Spleen (tissue), 11 donors: ENCODE data around the gene TMEM181. TPM values are rescaled to one million over a fixed set of nuclear protein-coding genes. Genes with fewer than 3 reads are reported as not detected.

Experiments used
- DNase-seq: peaks from one replicate; pipeline ENCODE4 v3.0.0-alpha.2; 2020
- H3K27ac ChIP-seq, 8 donors: fragments of 200-600 bp; sonication (generic) in 7 of 8; 1 replicate in 4 of 8; 2 replicates in 4 of 8; pipeline versions ENCODE4 v1.5.0 to v1.8.0; 2016 to 2021; ENCODE audit warnings: inconsistent platforms in 4 of 8, mild to moderate bottlenecking in 4 of 8, moderate library complexity in 1 of 8
- H3K27me3 ChIP-seq, 7 donors: fragments of 200-600 bp; sonication (generic) in 6 of 7; replicated peaks in 1 of 7; 1 replicate in 4 of 7; 2 replicates in 3 of 7; pipeline versions ENCODE4 v1.5.0 to v1.8.0; 2016 to 2021; ENCODE audit warnings: inconsistent platforms in 3 of 7, mild to moderate bottlenecking in 1 of 7
- H3K36me3 ChIP-seq, 6 donors: fragments of 200-600 bp; sonication (generic) in 5 of 6; 1 replicate in 4 of 6; 2 replicates in 2 of 6; pipeline versions ENCODE4 v1.5.0 to v1.8.0; 2016 to 2021; ENCODE audit warnings: inconsistent platforms in 2 of 6
- H3K4me1 ChIP-seq, 6 donors: fragments of 200-600 bp; sonication (generic) in 5 of 6; 1 replicate in 3 of 6; 2 replicates in 3 of 6; pipeline versions ENCODE4 v1.5.0 to v1.8.0; 2016 to 2021; ENCODE audit warnings: inconsistent platforms in 3 of 6
- H3K4me3 ChIP-seq, 8 donors: fragments of 200-600 bp; sonication (generic) in 7 of 8; 1 replicate in 4 of 8; 2 replicates in 4 of 8; pipeline versions ENCODE4 v1.5.0 to v1.8.0; 2016 to 2021; ENCODE audit warnings: inconsistent platforms in 4 of 8, mild to moderate bottlenecking in 4 of 8, moderate library complexity in 2 of 8
- H3K9me3 ChIP-seq, 8 donors: fragments of 200-600 bp; sonication (generic) in 7 of 8; 1 replicate in 4 of 8; 2 replicates in 4 of 8; pipeline versions ENCODE4 v1.5.0 to v1.8.0; 2016 to 2021; ENCODE audit warnings: inconsistent platforms in 4 of 8
- CTCF ChIP-seq, 11 experiments: fragments of 200-600 bp in 7 of 11; fragments of 450-650 bp in 4 of 11; sonication (generic) in 4 of 11; IDR thresholded peaks in 8 of 11; conservative IDR thresholded peaks in 3 of 11; 1 replicate in 7 of 11; 2 replicates in 4 of 11; pipeline versions ENCODE4 v1.4.0 to v1.8.0; 2016 to 2021; ENCODE audit warnings: antibody characterized with exemption in 11 of 11, inconsistent platforms in 4 of 11, mild to moderate bottlenecking in 1 of 11
- POLR2A ChIP-seq, 3 donors: fragments of 450-650 bp; IDR thresholded peaks; one replicate each; pipeline ENCODE4 v1.5.1; 2017; ENCODE audit warnings: antibody characterized with exemption in 3 of 3, mild to moderate bottlenecking in 1 of 3
- POLR2AphosphoS5 ChIP-seq, 3 donors: sonication (generic); formaldehyde crosslinking; IDR thresholded peaks; one replicate each; pipeline ENCODE4 v1.5.1; 2017; ENCODE audit warnings: antibody characterized with exemption in 3 of 3
- WGBS, 5 donors: extraction: QIAGEN DNeasy Blood & Tissue Kit in 3 of 5; methylation state at CpG; one replicate each; pipeline versions ENCODE4 v1.1.5 to v1.1.7; 2013 to 2018; 5-methylcytosine and 5-hydroxymethylcytosine counted together
- intact Hi-C: fragments of 100-400 bp; cut with DNase I; formaldehyde crosslinking; loops from one replicate; pipeline ENCODE4 v1.15.0; 2023; ENCODE audit warnings: low total_unique reads
- polyA plus RNA-seq, 3 donors: library from polyadenylated mRNA; stranded (reverse); fragments of 200-250 nt; gene quantifications; one replicate each; pipeline ENCODE4 v1.2.1, GENCODE V29; 2013
- total RNA-seq, 7 donors: library from RNA; depleted of rRNA in 3 of 7; stranded (reverse); fragments of >200 nt in 3 of 7; fragmentation: NEBNext Ultra II Directional in 4 of 7; extraction: Animal tissue kit (Norgen Biotek cat#: 25700) in 4 of 7; gene quantifications; one replicate each; pipeline versions ENCODE4 v1.1.0 to v1.2.1, GENCODE V29; 2016 to 2021
- donor health status: healthy with polysubstance abuse.
- donor health status: DM: no; HTN: no; CAD: no; lungs with moderate emphysema.
- donor health status: DM: no; HTN: no; CAD: no.
- donor health status: Bipolar disorder and iron deficiency.
- donor health status: healthy.
- donor health status: DM: no; HTN: no; CAD: no.
- donor health status: DM: yes; HTN: yes; CAD: no.

TMEM181 gene
- total and polyA plus RNA-seq, 10 donors: 7.0 to 39.4 (median 23.6) TPM

GRCh38 chr6:158660333-158660754, 100.5 kb downstream of the TMEM181 start:
- intact Hi-C loops: no loop called here
- Histone ChIP-seq H3K27ac (no peak overlapping the region), H3K9me3 (no peaks in the 10 kb centered on the region), H3K36me3 (peaks cover 0 to 70% (median 5%) of the 10 kb centered on the region in 6 donors), H3K4me3 (no peak overlapping the region), H3K27me3 (no peaks in the 10 kb centered on the region), H3K4me1 (peaks cover 6 to 73% (median 30%) of the 10 kb centered on the region in 6 donors)
- TF ChIP-seq POLR2AphosphoS5 (IDR thresholded peaks at IDR 0.05) (no peak), POLR2A (IDR thresholded peaks at IDR 0.05) (no peak), CTCF (IDR thresholded peaks at IDR 0.05 in 8 of 11, conservative IDR thresholded peaks at IDR 0.05 in 3 of 11) (peak in 9 of 11 experiments; percentile 24 to 63 (median 54))
- DNase-seq: peak; percentile 75
- 30 to 41% (median 36%) methylated on average over 10 of the region's 10 CpGs for WGBS, 5 donors

- no peak for DNase-seq
- Histone ChIP-seq H3K27ac (no peak overlapping the region), H3K9me3 (no peaks in the 10 kb centered on the region), H3K4me3 (no peak overlapping the region), H3K36me3 (peaks cover 0 to 70% (median 6%) of the 10 kb centered on the region in 6 donors), H3K27me3 (no peaks in the 10 kb centered on the region), H3K4me1 (peaks cover 0 to 73% (median 21%) of the 10 kb centered on the region in 6 donors)
- intact Hi-C loops: no loop called here
- 88 to 95% (median 89%) methylated on average over 3 of the region's 3 CpGs for WGBS, 5 donors
- TF ChIP-seq POLR2A (IDR thresholded peaks at IDR 0.05): no peak
- TF ChIP-seq CTCF (IDR thresholded peaks at IDR 0.05 in 8 of 11, conservative IDR thresholded peaks at IDR 0.05 in 3 of 11): no peak
Observed at GRCh38 chr6:158661156-158661685, 101.3 kb downstream of the TMEM181 start.

GRCh38 chr6:158662607-158662953, 102.7 kb downstream of the TMEM181 start:
- Histone ChIP-seq H3K4me3 (no peak overlapping the region), H3K4me1 (peaks cover 0 to 78% (median 21%) of the 10 kb centered on the region in 6 donors), H3K36me3 (peaks cover 0 to 82% (median 6%) of the 10 kb centered on the region in 6 donors), H3K27me3 (no peaks in the 10 kb centered on the region), H3K9me3 (no peaks in the 10 kb centered on the region), H3K27ac (peak overlapping the region in 2 of 8 donors; percentile 22 to 43)
- intact Hi-C loops: no loop called here
- no peak for DNase-seq
- WGBS, 5 donors: 70 to 78% (median 72%) methylated on average over 3 of the region's 3 CpGs
- TF ChIP-seq POLR2A (IDR thresholded peaks at IDR 0.05) (no peak), CTCF (IDR thresholded peaks at IDR 0.05 in 8 of 11, conservative IDR thresholded peaks at IDR 0.05 in 3 of 11) (no peak), POLR2AphosphoS5 (IDR thresholded peaks at IDR 0.05) (no peak)

GRCh38 chr6:158662954-158663624, 103.2 kb downstream of the TMEM181 start:
- TF ChIP-seq POLR2AphosphoS5 (IDR thresholded peaks at IDR 0.05): no peak
- TF ChIP-seq CTCF (IDR thresholded peaks at IDR 0.05 in 8 of 11, conservative IDR thresholded peaks at IDR 0.05 in 3 of 11): no peak
- no peak for TF ChIP-seq POLR2A (IDR thresholded peaks at IDR 0.05)
- Histone ChIP-seq H3K27ac (peak overlapping the region in 2 of 8 donors; percentile 22 to 43), H3K4me1 (peaks cover 0 to 83% (median 26%) of the 10 kb centered on the region in 6 donors), H3K27me3 (no peaks in the 10 kb centered on the region), H3K4me3 (no peak overlapping the region), H3K36me3 (peaks cover 0 to 84% (median 6%) of the 10 kb centered on the region in 6 donors), H3K9me3 (no peaks in the 10 kb centered on the region)
- DNase-seq: peak; percentile 68
- 50 to 74% (median 60%) methylated on average over 26 to 27 of the region's 27 CpGs for WGBS, 5 donors
- intact Hi-C loops: no loop called here
